ENCODE measurements around the gene MAN1C1.
"Not testable (repeated sequence)": the region's sequence is repeated elsewhere in the genome, so short reads cannot be mapped to it uniquely, and the experiment has no call there.

The MAN1C1 gene

DNA sequence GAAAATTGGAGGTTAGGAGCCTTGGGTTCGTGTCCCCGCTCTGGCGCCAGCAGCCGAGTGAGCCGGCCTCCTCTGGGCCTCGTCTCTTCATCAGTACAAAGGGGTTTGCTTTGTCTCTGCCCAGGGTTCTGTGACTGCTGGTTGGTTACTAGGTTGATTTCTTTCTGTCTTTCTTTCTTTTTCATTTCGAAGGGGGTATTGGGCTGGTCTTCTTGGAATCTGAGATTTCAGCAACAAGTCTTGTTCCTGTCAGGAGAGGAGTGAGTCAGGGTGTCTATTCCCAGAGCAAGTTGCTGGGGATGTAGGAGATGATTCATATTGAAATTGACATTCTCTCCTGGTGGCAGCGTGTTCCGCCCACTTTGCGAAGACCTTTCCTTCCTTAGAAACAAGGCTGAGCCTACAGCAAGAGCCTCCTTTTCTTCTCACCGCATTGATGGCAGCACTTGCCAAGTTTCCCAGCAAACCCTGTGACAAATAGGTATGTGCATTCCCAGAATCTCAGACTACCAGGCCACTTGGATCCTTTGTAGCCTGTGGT, 79.2 kb downstream of the MAN1C1 start:
- no peak overlapping the region for H3K27ac ChIP-seq
- TF ChIP-seq, protein P1, sequence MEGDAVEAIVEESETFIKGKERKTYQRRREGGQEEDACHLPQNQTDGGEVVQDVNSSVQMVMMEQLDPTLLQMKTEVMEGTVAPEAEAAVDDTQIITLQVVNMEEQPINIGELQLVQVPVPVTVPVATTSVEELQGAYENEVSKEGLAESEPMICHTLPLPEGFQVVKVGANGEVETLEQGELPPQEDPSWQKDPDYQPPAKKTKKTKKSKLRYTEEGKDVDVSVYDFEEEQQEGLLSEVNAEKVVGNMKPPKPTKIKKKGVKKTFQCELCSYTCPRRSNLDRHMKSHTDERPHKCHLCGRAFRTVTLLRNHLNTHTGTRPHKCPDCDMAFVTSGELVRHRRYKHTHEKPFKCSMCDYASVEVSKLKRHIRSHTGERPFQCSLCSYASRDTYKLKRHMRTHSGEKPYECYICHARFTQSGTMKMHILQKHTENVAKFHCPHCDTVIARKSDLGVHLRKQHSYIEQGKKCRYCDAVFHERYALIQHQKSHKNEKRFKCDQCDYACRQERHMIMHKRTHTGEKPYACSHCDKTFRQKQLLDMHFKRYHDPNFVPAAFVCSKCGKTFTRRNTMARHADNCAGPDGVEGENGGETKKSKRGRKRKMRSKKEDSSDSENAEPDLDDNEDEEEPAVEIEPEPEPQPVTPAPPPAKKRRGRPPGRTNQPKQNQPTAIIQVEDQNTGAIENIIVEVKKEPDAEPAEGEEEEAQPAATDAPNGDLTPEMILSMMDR (IDR thresholded peaks at IDR 0.05): no peak

DNA sequence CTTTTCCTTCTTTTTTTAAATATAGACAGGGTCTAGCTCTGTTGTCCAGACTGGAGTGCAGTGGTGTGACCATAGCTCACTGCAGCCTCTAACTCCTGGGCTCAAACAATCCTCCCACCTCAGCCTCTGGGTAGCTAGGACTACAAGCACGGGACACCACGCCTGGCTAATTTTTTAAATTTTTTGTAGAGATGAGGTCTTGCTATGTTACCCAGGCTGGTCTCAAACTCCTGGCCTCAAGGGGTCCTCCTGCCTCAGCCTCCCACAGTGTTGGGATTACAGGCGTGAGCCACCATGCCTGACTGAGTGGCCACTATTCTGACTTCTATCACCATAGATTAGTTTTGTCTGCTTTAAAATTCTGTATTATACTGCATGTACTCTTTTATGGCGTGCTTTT, 80.1 kb downstream of the MAN1C1 start:
- not testable (repeated sequence) for H3K4me1 ChIP-seq (ENCODE audit: control insufficient read depth in 1 of 2, insufficient read depth in 1 of 2, low read depth in 1 of 2, low read length in 1 of 2); H3K4me3 ChIP-seq (ENCODE audit: low read depth in 1 of 2, low read length in 1 of 2); H3K27me3 ChIP-seq; H3K27ac ChIP-seq; H3K9me3 ChIP-seq; H3K36me3 ChIP-seq

More for the DNA sequence above, 79.2 kb downstream of the MAN1C1 start:
- no peaks in the 10 kb centered on the region for H3K4me1 ChIP-seq (ENCODE audit: control insufficient read depth in 1 of 2, insufficient read depth in 1 of 2, low read depth in 1 of 2, low read length in 1 of 2)
- H3K36me3 ChIP-seq: no peaks in the 10 kb centered on the region
- H3K27me3 ChIP-seq: no peaks in the 10 kb centered on the region
- no peaks in the 10 kb centered on the region for H3K9me3 ChIP-seq
- H3K4me3 ChIP-seq (ENCODE audit: low read depth in 1 of 2, low read length in 1 of 2): no peak overlapping the region

DNA sequence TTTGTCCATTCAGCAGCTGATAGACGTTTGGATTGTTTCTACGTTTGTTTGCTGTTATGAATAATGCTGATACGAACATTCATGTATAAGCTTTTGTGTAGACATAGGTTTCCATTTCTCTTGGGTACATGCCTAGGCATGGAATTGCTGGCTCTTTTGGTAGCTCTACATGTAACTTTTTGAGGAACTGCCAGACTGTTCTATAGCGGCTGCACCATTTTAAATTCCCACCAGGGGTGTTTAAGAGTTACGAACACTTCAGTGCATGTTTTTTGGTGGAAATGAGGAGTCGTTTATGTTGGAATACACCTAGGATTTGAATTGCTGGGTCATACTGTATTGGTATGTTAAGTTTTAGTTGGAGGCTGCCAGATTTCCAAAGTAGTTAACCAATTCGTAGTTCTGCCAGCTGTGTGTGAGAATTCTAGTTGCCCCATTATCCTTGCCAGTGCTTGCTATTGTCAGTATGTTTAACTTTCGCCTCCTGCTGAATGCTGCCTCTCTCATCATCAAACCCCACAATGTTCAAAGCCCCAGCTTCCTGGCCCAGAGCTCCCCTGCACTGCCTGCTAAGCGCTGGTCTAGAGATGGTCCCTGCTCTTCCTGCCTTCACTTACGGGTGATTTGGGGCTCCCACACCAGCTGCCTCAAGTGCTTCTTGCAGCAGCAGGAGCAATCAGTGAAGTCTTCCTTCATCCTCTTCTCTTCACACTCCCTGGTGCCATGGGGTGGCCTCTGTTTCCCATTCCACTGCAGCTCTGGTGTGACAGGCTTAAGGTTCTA, 81.0 kb downstream of the MAN1C1 start:
- H3K4me3 ChIP-seq (ENCODE audit: low read depth in 1 of 2, low read length in 1 of 2): no peak overlapping the region
- no peaks in the 10 kb centered on the region for H3K4me1 ChIP-seq (ENCODE audit: control insufficient read depth in 1 of 2, insufficient read depth in 1 of 2, low read depth in 1 of 2, low read length in 1 of 2)
- TF ChIP-seq, protein P1 (IDR thresholded peaks at IDR 0.05): no peak
- H3K9me3 ChIP-seq: no peaks in the 10 kb centered on the region
- H3K27me3 ChIP-seq: no peaks in the 10 kb centered on the region
- H3K27ac ChIP-seq: no peak overlapping the region
- no peaks in the 10 kb centered on the region for H3K36me3 ChIP-seq

DNA sequence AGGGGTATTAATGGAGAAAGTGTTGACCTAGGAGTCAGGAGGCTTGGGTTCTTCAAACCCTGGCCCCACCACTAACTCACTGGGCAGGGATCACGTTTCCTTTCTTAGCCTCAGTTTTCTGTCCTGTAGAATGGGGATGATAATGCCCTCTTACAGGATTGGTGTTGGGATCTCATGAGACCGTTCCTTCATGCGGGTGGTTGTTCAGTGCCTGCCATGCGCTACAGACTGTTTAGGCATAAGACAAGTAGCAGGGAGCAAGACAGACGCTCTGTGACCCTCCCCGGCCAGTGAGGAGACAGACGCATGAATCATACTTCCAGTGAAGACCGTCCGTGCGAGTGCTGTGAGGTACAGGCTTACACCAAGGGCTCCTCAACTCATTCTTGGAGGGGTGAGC, 81.7 kb downstream of the MAN1C1 start:
- H3K9me3 ChIP-seq: no peaks in the 10 kb centered on the region
- H3K27ac ChIP-seq: no peak overlapping the region
- no peaks in the 10 kb centered on the region for H3K36me3 ChIP-seq
- H3K27me3 ChIP-seq: no peaks in the 10 kb centered on the region
- TF ChIP-seq, protein P1 (IDR thresholded peaks at IDR 0.05): no peak
- no peak overlapping the region for H3K4me3 ChIP-seq (ENCODE audit: low read depth in 1 of 2, low read length in 1 of 2)
- no peaks in the 10 kb centered on the region for H3K4me1 ChIP-seq (ENCODE audit: control insufficient read depth in 1 of 2, insufficient read depth in 1 of 2, low read depth in 1 of 2, low read length in 1 of 2)

DNA sequence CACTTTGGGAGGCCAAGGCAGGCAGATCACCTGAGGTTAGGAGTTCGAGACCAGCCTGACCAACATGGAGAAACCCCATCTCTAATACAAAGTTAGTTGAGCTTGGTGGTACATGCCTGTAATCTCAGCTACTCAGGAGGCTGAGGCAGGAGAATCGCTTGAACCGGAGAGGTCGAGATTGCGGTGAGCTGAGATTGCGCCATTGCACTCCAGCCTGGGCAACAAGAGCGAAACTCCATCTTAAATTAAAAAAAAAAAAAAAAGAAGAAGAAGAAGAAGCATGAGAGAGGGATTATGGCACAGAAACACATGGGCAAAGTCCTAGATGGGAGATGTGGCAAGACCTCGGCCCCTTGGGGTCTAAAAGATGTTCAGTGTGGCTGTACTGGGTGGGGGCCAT, 82.5 kb downstream of the MAN1C1 start:
- not testable (repeated sequence) for H3K4me1 ChIP-seq (ENCODE audit: control insufficient read depth in 1 of 2, insufficient read depth in 1 of 2, low read depth in 1 of 2, low read length in 1 of 2); H3K27me3 ChIP-seq; H3K36me3 ChIP-seq; H3K27ac ChIP-seq; H3K9me3 ChIP-seq; H3K4me3 ChIP-seq (ENCODE audit: low read depth in 1 of 2, low read length in 1 of 2)

DNA sequence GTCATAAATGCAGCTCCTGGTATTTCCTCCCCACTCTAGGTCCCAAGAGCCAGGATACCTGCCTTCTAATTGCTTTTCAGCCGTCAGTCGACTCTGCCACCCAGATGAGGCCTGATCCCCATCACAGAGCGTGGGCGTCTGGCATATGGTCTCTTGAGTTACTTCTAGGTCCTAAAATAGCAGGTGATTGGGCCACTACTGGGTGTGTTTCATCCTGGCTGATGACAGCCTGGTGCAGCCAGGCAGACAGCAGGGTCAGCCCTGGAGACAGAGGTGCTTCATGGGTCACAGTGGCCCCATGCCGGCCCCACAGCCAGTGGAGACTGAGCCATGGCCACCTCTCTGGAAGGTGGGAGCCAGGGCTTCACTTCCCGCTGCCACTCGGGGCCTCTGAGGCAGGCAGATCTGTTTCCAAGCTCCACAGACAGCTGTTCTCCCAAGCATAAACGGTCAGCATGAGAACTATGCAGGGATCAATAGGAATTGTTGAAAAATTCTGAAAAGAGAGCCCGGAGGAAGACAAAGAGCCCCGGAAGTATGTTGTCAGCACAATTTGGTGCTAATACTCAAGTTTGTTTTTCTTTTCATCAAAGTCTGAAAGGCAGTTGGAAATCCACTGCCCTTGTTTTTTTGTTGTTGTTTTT, 83.0 kb downstream of the MAN1C1 start:
- Histone ChIP-seq H3K4me3 (ENCODE audit: low read depth in 1 of 2, low read length in 1 of 2) (no peak overlapping the region), H3K9me3 (no peaks in the 10 kb centered on the region), H3K36me3 (no peaks in the 10 kb centered on the region), H3K4me1 (ENCODE audit: control insufficient read depth in 1 of 2, insufficient read depth in 1 of 2, low read depth in 1 of 2, low read length in 1 of 2) (no peaks in the 10 kb centered on the region), H3K27me3 (peaks cover 9% of the 10 kb centered on the region), H3K27ac (no peak overlapping the region)
- TF ChIP-seq, protein P1 (IDR thresholded peaks at IDR 0.05): no peak
